Activated T-helper 1 cell treated with anti-CD3 and anti-CD28 coated beads, Interleukin-12 subunit alpha, Interleukin-12 subunit beta, Interleukin-2, Interleukin-4 antibody, amounts not matched to agents 30 ng/mL and 10 ng/mL and 1 ng/mL, durations not matched to agents 14 hours and 24 hours and 36 hours (primary cell): ENCODE data around the gene TSLP. TPM values are rescaled to one million over a fixed set of nuclear protein-coding genes. Genes with fewer than 3 reads are reported as not detected.

Source experiments
- DNase-seq: peaks from one replicate; pipeline ENCODE4 v3.0.0; 2021; ENCODE audit warnings: low spot score
- H3K27ac Mint-ChIP-seq: one replicate; pipeline ENCODE4 v1.8.0; 2021; ENCODE audit warnings: mild to moderate bottlenecking, mixed read lengths
- H3K27me3 Mint-ChIP-seq: one replicate; pipeline ENCODE4 v1.8.0; 2022; ENCODE audit warnings: mild to moderate bottlenecking, moderate library complexity, mixed read lengths; ENCODE audit not compliant: insufficient read depth
- H3K36me3 Mint-ChIP-seq: one replicate; pipeline ENCODE4 v1.8.0; 2021; ENCODE audit warnings: low read depth, mixed read lengths
- H3K4me1 Mint-ChIP-seq: one replicate; pipeline ENCODE4 v1.8.0; 2021; ENCODE audit warnings: low read depth, mixed read lengths
- H3K4me3 Mint-ChIP-seq: one replicate; pipeline ENCODE4 v1.8.0; 2021; ENCODE audit warnings: mild to moderate bottlenecking, moderate library complexity, mixed read lengths
- H3K9me3 Mint-ChIP-seq: one replicate; pipeline ENCODE4 v1.8.0; 2021; ENCODE audit warnings: mixed read lengths
- intact Hi-C: fragments of 100-400 bp; cut with micrococcal nuclease; formaldehyde crosslinking; loops from one replicate; pipeline ENCODE4 v1.15.1; 2024
- total RNA-seq: library from RNA; stranded (reverse); gene quantifications from 2 replicates; pipeline ENCODE4 v1.2.3, GENCODE V29; 2022

The TSLP gene
- total RNA-seq, 1 donor from 2014 or later = 0.47 TPM

DNA sequence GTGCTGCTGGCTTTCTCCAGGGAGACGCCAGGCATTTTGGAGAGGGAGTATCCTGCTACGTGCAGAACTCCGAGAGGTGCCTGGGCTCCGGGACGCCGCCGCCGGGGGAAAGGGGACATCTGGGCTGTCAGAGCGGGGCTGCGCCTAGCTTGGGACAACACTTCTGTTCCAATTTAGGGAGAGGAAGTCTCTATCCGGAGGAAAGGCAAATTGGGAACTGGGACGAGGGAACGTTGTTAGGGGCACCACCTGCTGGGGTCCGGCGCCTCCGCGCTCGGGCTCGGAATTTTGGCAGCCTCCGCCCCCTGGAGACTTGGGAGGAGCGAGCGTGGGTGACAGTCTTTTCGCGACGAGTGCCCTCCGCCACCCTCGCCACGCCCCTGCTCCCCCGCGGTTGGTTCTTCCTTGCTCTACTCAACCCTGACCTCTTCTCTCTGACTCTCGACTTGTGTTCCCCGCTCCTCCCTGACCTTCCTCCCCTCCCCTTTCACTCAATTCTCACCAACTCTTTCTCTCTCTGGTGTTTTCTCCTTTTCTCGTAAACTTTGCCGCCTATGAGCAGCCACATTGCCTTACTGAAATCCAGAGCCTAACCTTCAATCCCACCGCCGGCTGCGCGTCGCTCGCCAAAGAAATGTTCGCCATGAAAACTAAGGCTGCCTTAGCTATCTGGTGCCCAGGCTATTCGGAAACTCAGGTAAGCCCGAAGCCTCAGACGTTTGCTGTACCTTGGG, 1.6 kb downstream of the TSLP start:
- intact Hi-C loops = loop anchor here (1.0 kb wide), 1 partner anchor 19 kb away; the partner anchor contains the start of gene WDR36
- H3K36me3 Mint-ChIP-seq = peaks cover 2% of the 10 kb centered on the region
- peak overlapping the region; percentile 86 for H3K4me3 Mint-ChIP-seq
- peaks cover 31% of the 10 kb centered on the region for H3K4me1 Mint-ChIP-seq
- H3K27me3 Mint-ChIP-seq = peaks cover 58% of the 10 kb centered on the region
- peak overlapping the region; percentile 12 for H3K27ac Mint-ChIP-seq
- peak; percentile 50 for DNase-seq
- H3K9me3 Mint-ChIP-seq = no peaks in the 10 kb centered on the region

GRCh38 chr5:111074244-111074643, 2.7 kb downstream of the TSLP start:
- H3K27ac Mint-ChIP-seq = no peak overlapping the region
- H3K27me3 Mint-ChIP-seq = peaks cover 53% of the 10 kb centered on the region
- H3K4me3 Mint-ChIP-seq = peak overlapping the region; percentile 86
- DNase-seq = no peak
- H3K4me1 Mint-ChIP-seq = peaks cover 31% of the 10 kb centered on the region
- intact Hi-C loops = no loop called here
- no peaks in the 10 kb centered on the region for H3K9me3 Mint-ChIP-seq
- H3K36me3 Mint-ChIP-seq = peaks cover 2% of the 10 kb centered on the region

DNA sequence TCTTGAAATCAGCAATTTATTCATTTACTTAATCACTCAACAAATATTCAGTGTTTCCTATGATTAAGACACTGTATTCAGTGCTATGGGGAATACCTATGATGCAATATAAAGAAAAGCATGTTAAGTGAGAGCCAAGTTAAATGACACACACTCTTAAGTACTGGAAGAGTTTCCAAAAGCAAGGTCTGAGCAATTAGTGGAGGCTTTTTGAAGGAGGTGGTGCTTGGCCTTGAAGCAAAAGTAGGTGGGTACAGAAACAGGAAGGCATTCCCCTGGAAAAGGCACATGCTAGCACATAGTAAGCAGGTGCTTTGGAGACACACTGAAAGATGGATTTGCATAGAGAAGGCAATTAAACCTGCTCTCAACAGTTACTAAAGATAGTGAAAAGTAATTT, 4.0 kb downstream of the TSLP start:
- Mint-ChIP-seq H3K4me3 (no peak overlapping the region), H3K4me1 (peaks cover 30% of the 10 kb centered on the region), H3K36me3 (peaks cover 2% of the 10 kb centered on the region), H3K27me3 (peaks cover 47% of the 10 kb centered on the region), H3K27ac (no peak overlapping the region), H3K9me3 (no peaks in the 10 kb centered on the region)
- no peak for DNase-seq
- intact Hi-C loops = no loop called here

DNA sequence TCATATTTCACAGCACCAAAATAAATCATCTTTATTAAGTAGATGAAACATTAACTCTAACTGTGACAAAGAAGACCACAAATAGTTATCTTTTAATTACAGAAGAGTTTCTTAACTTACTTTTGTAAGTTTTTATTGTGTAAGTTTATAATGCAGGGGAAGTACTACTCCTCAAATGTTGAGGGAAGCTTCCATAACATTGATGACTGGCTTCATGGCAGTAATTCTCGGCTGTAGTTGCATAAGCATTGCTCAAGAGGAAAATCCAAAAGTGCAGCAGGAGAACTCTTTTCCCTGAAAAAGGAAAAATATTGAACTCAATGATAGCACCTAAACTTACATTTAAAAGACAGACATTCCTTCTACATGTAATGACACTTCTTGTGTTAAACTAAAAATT, 4.6 kb downstream of the TSLP start:
- H3K4me3 Mint-ChIP-seq = no peak overlapping the region
- peaks cover 2% of the 10 kb centered on the region for H3K36me3 Mint-ChIP-seq
- no peak overlapping the region for H3K27ac Mint-ChIP-seq
- peaks cover 43% of the 10 kb centered on the region for H3K27me3 Mint-ChIP-seq
- no peaks in the 10 kb centered on the region for H3K9me3 Mint-ChIP-seq
- intact Hi-C loops = no loop called here
- peaks cover 24% of the 10 kb centered on the region for H3K4me1 Mint-ChIP-seq
- no peak for DNase-seq

DNA sequence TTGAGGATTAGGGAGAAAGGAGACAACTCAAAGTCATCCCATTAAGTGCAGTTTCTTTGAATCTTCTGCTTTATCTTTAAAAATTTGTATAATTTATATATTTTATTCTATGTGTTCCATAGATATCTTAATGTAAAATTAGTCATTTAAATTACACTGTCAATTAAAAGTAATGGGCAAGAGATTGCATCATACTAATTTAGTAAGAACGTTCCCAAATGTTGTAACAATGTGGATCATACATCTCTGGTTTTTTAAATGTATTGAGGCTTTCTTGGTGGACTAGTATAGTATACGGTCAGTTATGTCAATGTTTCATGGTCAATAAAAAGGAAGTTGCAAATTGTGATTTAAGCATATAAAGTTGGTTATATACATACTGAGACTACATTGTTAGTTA, 6.2 kb downstream of the TSLP start:
- peaks cover 15% of the 10 kb centered on the region for H3K4me1 Mint-ChIP-seq
- intact Hi-C loops = no loop called here
- H3K9me3 Mint-ChIP-seq = no peaks in the 10 kb centered on the region
- peaks cover 2% of the 10 kb centered on the region for H3K36me3 Mint-ChIP-seq
- no peak overlapping the region for H3K27ac Mint-ChIP-seq
- H3K27me3 Mint-ChIP-seq = peaks cover 38% of the 10 kb centered on the region
- no peak for DNase-seq
- H3K4me3 Mint-ChIP-seq = no peak overlapping the region

GRCh38 chr5:111079846-111080245, 8.3 kb downstream of the TSLP start:
- Mint-ChIP-seq H3K9me3 (no peaks in the 10 kb centered on the region), H3K27me3 (peaks cover 39% of the 10 kb centered on the region), H3K4me3 (no peak overlapping the region), H3K36me3 (no peaks in the 10 kb centered on the region), H3K4me1 (no peaks in the 10 kb centered on the region), H3K27ac (no peak overlapping the region)
- intact Hi-C loops = no loop called here
- DNase-seq = no peak

DNA sequence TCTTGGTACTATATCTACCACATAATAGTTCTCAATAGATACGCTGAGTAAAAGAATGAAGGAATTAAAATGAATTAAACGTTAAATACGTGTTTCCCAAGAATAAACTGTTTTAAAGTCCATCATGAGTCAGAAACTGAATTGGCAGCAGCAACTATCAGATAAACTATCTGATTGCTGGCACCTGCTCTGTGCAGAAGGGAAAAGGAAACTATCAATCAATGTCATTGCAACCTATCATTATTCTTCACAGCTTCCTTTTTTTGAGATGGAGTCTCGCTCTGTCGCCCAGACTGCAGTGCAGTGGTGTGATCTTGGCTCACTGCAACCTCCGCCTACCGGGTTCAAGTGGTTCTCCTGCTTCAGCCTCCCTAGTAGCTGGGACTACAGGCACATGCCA, 11.8 kb downstream of the TSLP start:
- Mint-ChIP-seq H3K4me1 (no peaks in the 10 kb centered on the region), H3K9me3 (no peaks in the 10 kb centered on the region), H3K4me3 (no peak overlapping the region), H3K27ac (no peak overlapping the region), H3K36me3 (no peaks in the 10 kb centered on the region), H3K27me3 (peaks cover 37% of the 10 kb centered on the region)
- DNase-seq = no peak
- intact Hi-C loops = no loop called here

DNA sequence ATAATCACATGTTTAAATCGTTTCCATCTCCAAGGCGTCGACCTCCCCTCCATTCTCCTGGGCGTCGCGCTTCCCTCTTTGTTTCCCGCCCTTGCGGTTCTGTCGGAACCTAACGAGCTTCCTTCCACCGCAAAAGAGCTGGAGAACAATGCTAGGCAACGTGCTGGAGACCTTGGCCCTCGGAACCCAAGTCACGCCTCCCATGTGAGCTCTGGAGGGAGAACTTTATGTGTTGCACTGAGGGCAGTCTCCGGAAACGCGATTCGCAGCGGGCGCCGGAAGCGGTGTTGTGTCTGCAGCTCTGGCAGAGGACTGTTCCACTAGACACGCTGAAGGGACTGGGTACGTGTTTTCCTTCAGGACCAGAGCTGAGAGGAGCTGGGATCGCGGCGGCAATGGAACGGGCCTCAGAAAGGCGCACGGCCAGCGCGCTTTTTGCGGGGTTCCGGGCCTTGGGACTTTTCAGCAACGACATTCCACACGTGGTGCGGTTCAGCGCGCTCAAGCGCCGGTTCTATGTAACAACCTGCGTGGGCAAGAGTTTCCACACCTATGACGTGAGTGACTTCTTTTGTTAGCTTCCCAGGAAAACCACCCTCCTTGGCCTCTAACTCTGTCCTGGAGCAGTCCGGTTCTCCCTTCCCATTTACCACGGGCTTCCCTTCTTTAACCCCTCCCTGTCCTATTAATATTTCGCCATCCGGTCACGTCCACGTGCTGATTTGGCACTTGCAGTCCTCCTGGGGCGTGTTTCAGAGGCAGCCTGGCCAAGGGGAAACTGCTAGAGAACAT, 20.7 kb downstream of the TSLP start, which contains the start of gene WDR36:
TSS of gene WDR36 (plus strand) at position 287 of the 792 bp plus-strand sequence. CDS start at position 396, 109 bp downstream.
- peaks cover 29% of the 10 kb centered on the region for H3K36me3 Mint-ChIP-seq
- H3K27ac Mint-ChIP-seq = peak within 1 kb of the TSS; percentile 97
- H3K27me3 Mint-ChIP-seq = peaks cover 2% of the 10 kb centered on the region
- peaks cover 4% of the 10 kb centered on the region for H3K9me3 Mint-ChIP-seq
- DNase-seq = peak; percentile 83
- H3K4me3 Mint-ChIP-seq = peak within 1 kb of the TSS; percentile 98
- H3K4me1 Mint-ChIP-seq = peaks cover 42% of the 10 kb centered on the region
- intact Hi-C loops = loop anchor here (1.0 to 10.0 kb wide), 13 partner anchors 19 to 1773 kb away; partner anchors contain the start of genes MAN2A1, NREP, PJA2 and SLC25A46

- Mint-ChIP-seq H3K36me3 (peaks cover 51% of the 10 kb centered on the region), H3K4me3 (no peak overlapping the region), H3K27me3 (no peaks in the 10 kb centered on the region), H3K27ac (no peak overlapping the region), H3K9me3 (peaks cover 4% of the 10 kb centered on the region), H3K4me1 (peaks cover 52% of the 10 kb centered on the region)
- no peak for DNase-seq
- intact Hi-C loops = loop anchor here (2.0 to 10.0 kb wide), 4 partner anchors 17 to 1769 kb away; partner anchors contain the start of genes NREP and SRP19
Measured at GRCh38 chr5:111095982-111096381, 24.5 kb downstream of the TSLP start.

DNA sequence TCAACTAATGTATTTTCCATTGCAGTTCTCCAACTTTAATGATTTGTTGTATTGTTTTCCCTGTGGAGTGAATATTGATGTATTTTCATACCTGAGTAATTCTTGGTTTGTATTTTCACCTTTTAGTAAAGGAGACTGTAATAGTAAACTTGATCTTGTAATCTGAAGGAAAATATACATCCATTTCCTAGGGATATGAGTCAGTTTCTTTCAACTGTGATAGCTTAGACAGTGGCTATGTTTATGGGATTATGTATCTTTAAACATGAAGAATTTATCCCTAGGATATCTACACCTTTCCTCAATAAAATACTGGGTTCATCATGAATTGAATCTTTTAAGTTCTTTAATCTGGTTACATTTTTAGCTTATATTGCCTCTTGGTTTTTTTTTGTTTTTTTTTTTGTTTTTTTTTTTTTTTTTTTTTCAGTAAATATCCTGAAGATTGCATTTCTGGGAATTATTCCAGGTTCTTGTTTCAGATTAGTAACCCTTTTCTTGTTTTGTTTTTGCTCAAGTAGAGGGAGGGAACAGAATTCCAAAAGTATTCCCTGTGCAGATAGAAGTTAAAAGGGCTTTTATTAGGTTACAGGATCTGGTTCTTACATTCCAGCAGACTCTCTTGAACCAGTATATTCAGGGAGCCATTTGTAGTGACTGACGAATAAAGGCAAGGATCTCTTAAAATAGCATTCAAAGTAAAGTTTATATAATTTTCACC, 27.7 kb downstream of the TSLP start:
- Mint-ChIP-seq H3K36me3 (peaks cover 63% of the 10 kb centered on the region), H3K4me3 (no peak overlapping the region), H3K4me1 (peaks cover 34% of the 10 kb centered on the region), H3K9me3 (no peaks in the 10 kb centered on the region), H3K27me3 (no peaks in the 10 kb centered on the region), H3K27ac (no peak overlapping the region)
- no peak for DNase-seq
- intact Hi-C loops = loop anchor here (10.0 kb wide), 3 partner anchors 656 to 1766 kb away; partner anchors contain the start of genes NREP and SRP19

DNA sequence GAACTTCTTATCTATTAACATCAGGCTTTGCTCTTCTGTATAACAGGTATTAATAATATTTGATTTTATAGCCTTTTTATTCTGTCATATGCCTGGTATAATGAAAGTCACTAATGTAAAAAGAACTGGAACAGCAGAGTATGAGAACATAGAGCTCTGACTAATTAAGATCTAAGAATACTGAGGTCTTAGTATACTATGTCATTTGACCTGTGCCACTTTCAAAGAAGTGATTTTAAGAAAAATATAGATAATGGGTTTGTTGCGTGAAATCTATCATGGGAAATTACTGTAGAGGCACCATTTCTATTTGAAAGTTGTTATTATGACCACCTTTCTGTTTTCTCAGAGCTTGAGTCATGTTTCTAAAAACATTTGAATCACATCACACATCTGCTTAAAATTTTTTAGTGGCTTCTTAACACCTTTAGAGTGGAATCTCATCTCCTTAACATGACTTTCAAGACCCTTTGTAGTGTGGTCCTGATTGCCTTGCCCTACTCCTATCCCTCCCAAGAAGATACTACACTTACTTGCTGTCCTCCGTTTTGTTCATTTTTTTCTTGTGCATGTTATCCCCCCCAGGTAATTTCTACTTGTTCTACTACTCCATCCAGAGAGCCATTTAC, 34.9 kb downstream of the TSLP start:
- peaks cover 56% of the 10 kb centered on the region for H3K36me3 Mint-ChIP-seq
- no peaks in the 10 kb centered on the region for H3K27me3 Mint-ChIP-seq
- H3K27ac Mint-ChIP-seq = no peak overlapping the region

GRCh38 chr5:111107371-111107770, 35.9 kb downstream of the TSLP start:
- H3K36me3 Mint-ChIP-seq = peaks cover 58% of the 10 kb centered on the region
- no peak for DNase-seq
- no peak overlapping the region for H3K4me3 Mint-ChIP-seq
- H3K4me1 Mint-ChIP-seq = no peaks in the 10 kb centered on the region
- no peaks in the 10 kb centered on the region for H3K9me3 Mint-ChIP-seq
- H3K27ac Mint-ChIP-seq = no peak overlapping the region
- intact Hi-C loops = no loop called here
- no peaks in the 10 kb centered on the region for H3K27me3 Mint-ChIP-seq

More for the DNA sequence above, 34.9 kb downstream of the TSLP start:
- Mint-ChIP-seq H3K4me1 (no peaks in the 10 kb centered on the region), H3K9me3 (no peaks in the 10 kb centered on the region), H3K4me3 (no peak overlapping the region)
- DNase-seq = no peak
- intact Hi-C loops = no loop called here
